NCI-H128 (cell line): Measurements from ENCODE around the gene TOMM22.

Experiments
- DNase-seq: peaks from one replicate; lab custom pipeline; 2025; ENCODE audit not compliant: unreplicated experiment; lab: John Stamatoyannopoulos, UW

TOMM22 gene

GRCh38 chr22:38696606-38697424, 15.1 kb downstream of the TOMM22 start:
- no peak for DNase-seq

DNA sequence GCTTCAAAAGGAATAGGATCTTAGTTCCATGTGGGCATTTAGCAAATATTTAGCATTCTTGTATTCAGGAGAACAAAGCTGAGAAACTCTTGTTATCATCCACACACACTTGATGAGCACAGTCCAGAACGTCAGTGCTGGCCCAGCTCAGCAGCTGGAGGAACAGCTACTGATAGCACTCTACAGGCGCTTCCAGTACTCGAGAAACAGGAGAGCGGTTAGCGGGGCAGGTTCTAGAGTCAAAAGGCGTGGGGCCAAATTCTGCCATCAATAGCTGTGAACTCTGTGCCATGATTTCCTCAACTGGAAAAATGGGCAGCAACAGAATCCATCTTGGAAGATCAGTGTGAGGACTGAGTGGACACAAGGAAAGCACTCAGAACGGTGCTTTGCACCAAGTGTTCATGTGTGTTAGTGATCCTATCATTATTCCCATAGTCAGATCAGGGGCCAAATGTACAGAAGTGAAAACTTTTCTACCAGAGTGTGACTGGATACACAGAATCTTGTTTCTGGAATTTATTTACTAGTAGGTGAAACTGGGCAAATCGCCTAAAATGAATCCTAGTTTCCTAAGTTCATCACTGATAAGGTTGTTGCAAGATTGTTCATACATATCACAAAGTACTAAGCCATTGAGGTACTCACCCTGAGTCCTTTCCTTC, 15.8 kb downstream of the TOMM22 start:
- DNase-seq = no peak

DNA sequence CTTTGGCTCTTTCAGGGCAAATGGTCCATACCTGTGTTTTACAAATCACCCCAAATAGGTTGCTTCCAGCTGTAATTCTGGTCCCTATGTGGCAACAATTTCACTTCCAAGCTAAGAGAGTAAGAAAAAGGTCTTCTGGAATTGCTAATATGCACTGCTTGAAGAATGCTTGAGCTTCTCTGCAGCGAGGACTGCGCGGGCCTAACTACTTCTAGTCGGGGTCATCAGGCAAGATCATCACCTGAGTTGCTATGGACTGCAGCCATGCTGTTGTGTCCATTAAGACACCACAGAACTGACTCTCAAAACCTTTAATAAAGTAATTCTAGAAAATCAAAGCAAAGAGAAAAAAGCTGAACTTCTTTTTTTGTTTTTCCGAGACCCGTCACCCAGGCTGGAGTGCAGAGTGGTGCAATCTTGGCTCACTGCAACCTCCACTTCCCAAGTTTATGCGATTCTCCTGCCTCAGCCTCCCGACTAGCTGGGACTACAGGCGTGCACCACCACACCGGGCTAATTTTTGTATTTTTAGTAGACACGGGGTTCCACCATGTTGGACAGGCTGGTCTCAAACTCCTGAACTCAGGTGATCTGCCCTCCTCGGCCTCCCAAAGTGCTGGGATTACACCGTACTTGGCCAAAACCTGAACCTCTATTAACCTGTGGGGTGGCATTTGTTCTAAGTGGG, 16.8 kb downstream of the TOMM22 start:
- no peak for DNase-seq

DNA sequence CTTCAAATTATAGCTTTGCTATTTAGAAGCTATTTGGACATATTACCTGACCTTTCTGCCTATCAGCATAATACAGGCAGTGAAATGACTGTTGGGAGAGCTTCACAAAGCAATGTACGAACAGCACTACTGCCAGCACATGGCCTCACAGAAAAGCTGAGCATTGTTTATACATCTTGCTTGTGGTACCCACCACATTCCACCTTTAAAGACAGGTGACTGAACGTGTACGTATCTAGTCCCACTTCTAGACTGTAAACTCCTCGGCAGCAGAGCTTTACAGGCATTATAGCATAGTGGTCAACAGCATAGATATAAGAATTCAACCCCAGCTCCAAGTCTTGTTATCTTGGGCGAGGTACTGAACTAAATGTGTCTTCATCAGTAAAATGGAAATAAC, 17.4 kb downstream of the TOMM22 start:
- no peak for DNase-seq

DNA sequence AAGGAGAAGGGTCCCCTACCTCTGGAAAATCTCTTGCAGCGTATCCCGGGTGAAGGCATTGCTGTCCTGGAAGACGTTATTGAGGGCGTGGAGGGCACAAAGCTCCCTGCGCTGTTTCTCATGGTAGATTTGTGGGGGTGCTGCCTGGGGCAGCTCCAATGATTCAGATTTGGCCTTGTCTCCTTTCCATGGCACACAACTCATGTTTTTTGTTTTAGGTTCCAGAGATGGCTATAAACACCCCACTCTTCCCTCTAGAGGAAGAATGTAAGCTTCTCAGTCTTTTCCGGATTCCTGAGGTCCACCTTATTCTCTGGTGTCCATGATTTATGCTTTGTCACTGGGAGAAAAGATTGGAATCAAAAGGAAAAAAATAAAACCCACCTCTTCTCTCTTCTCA, 18.0 kb downstream of the TOMM22 start:
- no peak for DNase-seq

- no peak for DNase-seq
Measured at GRCh38 chr22:38700270-38700788, 18.6 kb downstream of the TOMM22 start.

DNA sequence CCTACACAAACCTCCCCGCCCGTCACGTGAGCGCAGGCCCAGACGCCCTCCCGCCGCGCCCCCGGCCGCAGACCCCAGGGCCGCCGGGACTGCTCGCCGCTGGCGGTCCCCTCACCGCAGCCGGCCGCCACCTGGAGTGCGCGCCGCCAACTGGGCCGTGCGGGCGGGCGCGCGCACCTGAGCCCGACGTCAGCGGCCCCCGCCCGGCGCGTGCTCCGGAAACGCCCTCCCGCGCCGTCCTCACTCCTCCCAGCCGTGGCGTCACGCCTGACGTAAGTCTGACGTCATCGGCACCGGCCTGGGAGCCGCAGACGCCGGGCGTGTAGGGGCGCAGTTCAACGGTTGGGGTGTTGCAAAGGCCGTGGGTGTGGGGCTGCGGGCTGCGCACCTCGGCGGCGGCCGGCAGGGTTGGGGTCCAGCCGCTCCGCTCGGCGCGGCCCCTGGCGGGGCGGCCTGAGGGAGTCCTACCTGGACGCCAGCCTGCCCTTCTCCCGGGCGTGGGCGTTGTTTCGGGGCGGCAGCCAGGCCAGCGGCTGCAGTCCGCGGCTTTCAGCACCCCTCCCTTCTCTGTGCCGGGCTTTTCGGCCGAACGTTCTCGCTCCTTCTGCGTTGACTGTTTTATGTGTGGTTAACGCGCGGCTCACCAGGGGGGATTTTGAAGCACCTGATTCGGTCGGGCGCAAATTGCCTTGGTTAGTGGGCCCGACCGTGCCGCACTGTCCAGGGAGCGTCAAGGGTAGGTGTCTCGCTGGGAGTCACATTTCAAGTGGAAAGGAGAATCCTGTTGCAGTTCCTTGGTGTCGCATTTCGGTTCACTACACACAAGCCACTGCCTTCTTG, 19.3 kb downstream of the TOMM22 start, which contains the start of gene JOSD1:
Gene JOSD1 (minus strand): TSS at position 155 of the 840 bp plus-strand sequence. CDS start 956 bp downstream, outside the sequence.
- peak; percentile 79 for DNase-seq

DNA sequence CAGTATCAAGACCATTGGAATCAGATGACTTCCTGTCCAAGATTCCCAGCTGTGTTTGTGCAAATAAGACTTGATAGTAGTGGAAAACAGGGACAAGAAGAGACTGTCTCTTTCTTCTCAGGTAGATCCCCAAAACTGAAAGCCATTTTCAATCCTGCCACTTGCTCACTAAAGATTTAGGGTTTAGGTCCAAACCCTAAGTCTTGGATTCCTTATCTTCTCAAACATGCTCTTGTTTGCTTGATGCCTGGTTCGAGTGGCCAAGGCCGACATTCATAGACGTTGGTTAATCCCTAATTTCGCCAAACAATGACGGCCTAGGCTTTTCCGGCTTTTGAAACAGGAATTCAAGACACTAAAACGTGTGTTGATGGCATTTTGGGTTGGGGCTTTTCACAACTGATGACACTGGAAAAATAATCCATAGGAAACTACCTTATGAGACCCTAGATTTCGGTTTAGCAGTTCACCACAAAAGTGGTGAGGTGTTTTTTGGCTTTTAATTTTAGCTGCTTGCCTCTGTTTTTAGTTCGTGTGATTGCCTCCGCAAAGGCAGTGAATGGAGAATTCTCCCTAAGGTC, 23.0 kb downstream of the TOMM22 start:
- DNase-seq = no peak

- DNase-seq = peak; percentile 100
Measured at GRCh38 chr22:38705235-38706100, 23.7 kb downstream of the TOMM22 start, which contains the start of gene GTPBP1. TSS of gene GTPBP1 (plus strand) at chr22:38705944. CDS start at chr22:38705956, 12 bp downstream.

DNA sequence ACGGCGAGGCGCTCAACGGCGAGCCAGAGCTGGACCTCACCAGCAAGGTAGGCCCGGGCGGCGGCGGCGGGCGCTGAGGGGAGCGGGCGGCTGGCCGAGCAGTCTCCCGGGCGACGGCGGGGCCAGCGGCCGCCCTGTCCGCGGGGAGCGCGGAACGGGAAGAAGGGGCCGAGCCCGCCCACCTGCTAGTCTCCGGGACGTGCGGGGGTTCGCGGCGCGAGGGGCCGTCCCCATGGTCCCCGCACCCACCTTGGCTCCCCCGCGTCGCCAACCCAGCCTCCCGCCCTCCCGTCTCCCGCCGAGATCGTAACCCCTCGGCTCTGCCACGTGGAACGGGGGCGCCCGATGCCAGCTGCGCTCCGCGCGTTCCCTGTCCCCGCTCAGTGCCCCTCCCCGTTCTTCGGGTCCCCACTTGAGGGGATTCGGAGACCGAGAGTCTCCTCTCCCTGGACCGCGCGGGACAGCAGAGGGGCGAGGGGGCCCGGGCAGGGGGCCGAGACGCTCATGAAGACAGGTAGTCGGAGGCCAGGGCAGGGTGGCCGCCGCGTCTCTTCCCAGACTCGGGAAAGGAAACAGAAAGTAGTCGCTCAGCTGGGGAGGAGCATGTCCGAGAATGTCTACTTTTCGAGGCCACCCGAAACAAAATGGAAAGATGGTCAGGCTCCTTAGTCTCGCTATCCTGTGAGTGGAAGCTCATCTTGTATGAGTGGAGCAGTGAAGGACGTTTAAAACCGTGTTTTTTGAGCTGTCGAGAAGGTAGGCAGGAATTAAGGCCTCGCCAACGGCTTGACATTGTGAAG, 24.5 kb downstream of the TOMM22 start:
- DNase-seq = no peak

DNA sequence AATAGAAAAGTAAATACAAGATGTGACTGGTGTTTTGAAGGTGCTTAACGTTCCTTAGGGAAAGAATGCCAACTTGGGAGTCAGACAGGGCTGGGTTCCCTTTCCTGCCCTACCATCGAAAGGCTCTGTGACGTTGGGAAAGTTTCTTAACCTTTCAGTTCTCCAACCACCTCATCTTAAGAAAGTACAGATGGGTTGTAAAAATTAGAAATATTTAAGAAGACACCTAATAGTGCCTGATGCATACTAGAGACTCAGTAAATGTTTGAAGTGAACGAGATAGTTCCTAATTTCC, 25.1 kb downstream of the TOMM22 start:
- no peak for DNase-seq

DNA sequence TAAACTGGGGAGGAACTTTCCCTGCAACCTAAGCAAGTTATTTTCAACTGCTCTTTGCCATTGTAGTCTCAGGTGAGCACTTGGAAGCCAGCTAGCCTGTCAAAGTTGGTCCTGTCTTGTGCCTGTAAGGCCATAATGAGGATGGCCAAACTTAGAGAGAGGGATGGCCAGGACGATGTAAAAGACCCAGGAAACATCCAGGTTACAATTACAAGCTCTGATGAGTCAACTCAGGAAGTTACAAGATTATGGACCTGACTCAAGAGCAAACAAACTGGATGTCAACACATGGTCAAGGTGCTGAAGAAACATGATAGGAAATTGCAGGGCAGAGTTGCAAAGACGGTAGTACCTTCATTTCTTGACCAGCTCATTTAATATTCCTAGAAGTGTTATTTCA, 25.6 kb downstream of the TOMM22 start:
- DNase-seq = no peak

- DNase-seq = no peak
Measured at GRCh38 chr22:38707984-38708383, 26.2 kb downstream of the TOMM22 start.

DNA sequence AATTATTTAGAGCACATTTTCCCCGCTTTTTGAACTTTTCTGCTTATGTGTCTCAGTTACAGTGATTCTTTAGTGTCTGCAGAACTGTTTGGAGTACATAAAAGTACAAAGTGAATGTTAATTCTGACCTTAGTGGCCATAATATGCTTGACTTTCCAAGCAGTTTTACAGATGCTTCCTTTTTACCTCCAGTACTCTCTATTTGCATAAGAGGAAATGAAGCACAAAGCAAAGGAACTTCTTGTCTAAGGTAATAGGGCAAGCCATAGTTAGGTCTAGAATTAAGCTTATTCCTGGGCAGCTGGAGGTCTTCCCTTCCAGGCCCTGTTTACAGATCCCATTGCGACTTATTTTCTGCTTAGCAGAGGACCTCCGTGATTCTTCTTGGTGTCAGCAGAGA, 27.5 kb downstream of the TOMM22 start:
- no peak for DNase-seq

DNA sequence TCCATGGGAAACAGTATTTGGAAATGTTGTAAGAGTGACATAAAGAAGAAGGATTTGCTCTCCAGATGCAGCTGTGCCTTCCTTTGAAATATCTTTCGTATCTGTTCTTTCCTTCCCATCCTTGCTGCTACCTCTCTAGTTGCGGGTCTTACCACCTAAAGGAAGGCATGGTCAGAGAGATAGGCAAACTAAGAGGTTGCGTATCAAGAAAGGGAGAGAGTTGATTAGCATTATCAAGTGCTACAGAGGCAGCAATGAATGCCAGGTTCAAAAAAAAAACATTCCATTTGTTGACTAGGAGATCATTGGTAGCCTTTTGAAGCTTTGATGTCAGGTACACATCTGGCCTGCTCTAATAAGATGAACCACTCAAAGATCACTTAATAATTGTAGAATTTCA, 28.6 kb downstream of the TOMM22 start:
- DNase-seq = no peak

DNA sequence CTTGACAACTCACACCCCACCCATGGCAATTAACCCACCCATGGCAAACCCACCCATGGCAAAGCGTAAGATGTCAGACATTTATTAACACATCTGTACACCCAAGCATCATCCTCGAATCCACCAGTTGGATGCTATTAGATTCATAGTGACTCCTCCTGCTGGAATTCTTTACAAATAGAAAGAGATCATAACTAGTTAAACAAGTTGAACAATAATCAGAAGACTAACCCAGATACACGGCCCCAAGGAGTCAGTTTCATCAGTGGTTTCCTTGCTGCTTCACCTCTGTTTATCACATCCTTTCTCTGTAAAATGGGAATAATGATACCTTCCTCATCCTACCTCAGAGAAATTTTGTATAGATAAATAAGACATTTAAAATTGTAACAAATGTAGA, 29.1 kb downstream of the TOMM22 start:
- no peak for DNase-seq

DNA sequence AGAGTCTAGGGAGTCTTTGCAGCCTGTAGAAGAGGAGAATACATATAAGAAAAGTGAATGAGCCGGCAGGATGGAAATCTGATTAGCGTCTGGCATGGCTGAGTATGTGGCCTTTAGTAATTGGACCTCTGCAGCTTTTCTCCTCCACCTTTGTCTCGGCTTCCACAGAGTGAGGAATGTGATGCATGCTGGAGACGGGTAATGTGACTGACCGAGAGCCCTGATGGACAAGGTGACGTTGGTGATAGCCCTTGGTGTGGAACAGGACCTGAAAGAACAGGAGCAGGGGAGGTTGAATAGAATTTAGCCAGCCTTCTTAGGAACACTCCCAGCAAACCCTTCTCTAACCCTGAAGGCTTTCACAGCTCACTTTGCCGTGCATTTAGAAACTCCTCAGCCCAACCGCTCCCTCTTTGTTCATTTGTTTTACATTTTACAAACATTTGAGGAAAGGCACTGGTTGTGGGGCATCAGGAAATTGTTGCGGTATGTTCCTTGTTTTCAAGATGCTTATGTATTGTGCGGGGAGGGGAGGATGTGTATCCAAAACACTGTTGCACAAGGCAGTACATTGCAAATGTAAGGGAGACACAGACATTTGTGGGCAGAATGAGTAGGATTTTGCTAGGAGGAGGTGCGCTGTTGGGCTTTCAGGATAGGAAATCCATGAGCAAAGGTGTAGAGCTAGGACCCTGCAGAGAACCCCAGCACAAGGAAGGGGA, 30.9 kb downstream of the TOMM22 start:
- DNase-seq = no peak

- no peak for DNase-seq
Measured at GRCh38 chr22:38713921-38714320, 32.2 kb downstream of the TOMM22 start.
